Mesenchymal stem cell (in vitro differentiated cells and primary cell): Measurements from ENCODE around the gene TAPT1.
"Not testable (repeated sequence)": the region's sequence is repeated elsewhere in the genome, so short reads cannot be mapped to it uniquely, and the experiment has no call there.

Experiments used
- DNase-seq: peaks from one replicate; pipeline ENCODE4 v3.0.0-alpha.2; 2013
- H2AFZ ChIP-seq: one replicate; pipeline ENCODE4 v1.6.1; 2013; ENCODE audit warnings: low read depth, mild to moderate bottlenecking, control low read depth, inconsistent platforms, low read length, moderate library complexity
- H2AK5ac ChIP-seq: 2 replicates; pipeline ENCODE4 v1.6.1; 2013; ENCODE audit warnings: low read length, moderate library complexity, mild to moderate bottlenecking, inconsistent platforms; ENCODE audit not compliant: severe bottlenecking
- H2BK120ac ChIP-seq: one replicate; pipeline ENCODE4 v1.6.1; 2013; ENCODE audit warnings: low read depth, mild to moderate bottlenecking, inconsistent platforms, low read length, moderate library complexity
- H2BK12ac ChIP-seq, 2 experiments: one replicate each; pipeline ENCODE4 v1.6.1; 2013; ENCODE audit warnings: inconsistent platforms in 2 of 2, low read length in 2 of 2, mild to moderate bottlenecking in 2 of 2, moderate library complexity in 2 of 2, control low read depth in 1 of 2
- H2BK15ac ChIP-seq: one replicate; pipeline ENCODE4 v1.6.1; 2013; ENCODE audit warnings: mild to moderate bottlenecking, low read depth, inconsistent platforms; ENCODE audit not compliant: poor library complexity, severe bottlenecking
- H2BK5ac ChIP-seq: 2 replicates; pipeline ENCODE4 v1.6.1; 2013; ENCODE audit warnings: low read depth, mild to moderate bottlenecking, low read length, control low read depth, inconsistent platforms; ENCODE audit not compliant: poor library complexity, severe bottlenecking
- H3K14ac ChIP-seq, 2 experiments: one replicate each; pipeline ENCODE4 v1.6.1; 2013; ENCODE audit warnings: inconsistent platforms in 2 of 2, low read length in 2 of 2, control low read depth in 1 of 2, mild to moderate bottlenecking in 1 of 2, moderate library complexity in 1 of 2
- H3K18ac ChIP-seq, 2 experiments: one replicate each; pipeline ENCODE4 v1.6.1; 2013; ENCODE audit warnings: inconsistent platforms in 2 of 2, low read length in 2 of 2, control low read depth in 1 of 2, low read depth in 1 of 2, mild to moderate bottlenecking in 1 of 2
- H3K23ac ChIP-seq, 2 experiments: one replicate each; pipeline ENCODE4 v1.6.1; 2013; ENCODE audit warnings: inconsistent platforms in 2 of 2, low read length in 2 of 2, mild to moderate bottlenecking in 2 of 2, moderate library complexity in 2 of 2, control low read depth in 1 of 2
- H3K27ac ChIP-seq: 2 replicates; pipeline ENCODE4 v1.5.1; 2013; ENCODE audit warnings: mild to moderate bottlenecking, moderate library complexity, low read length, control low read depth, inconsistent platforms; ENCODE audit not compliant: poor library complexity, severe bottlenecking
- H3K27me3 ChIP-seq, 2 experiments: 2 replicates each; pipeline versions ENCODE4 v1.6.1 to v1.7.0; 2013; ENCODE audit warnings: low read length in 2 of 2, mild to moderate bottlenecking in 2 of 2, moderate library complexity in 2 of 2, control low read depth in 1 of 2, inconsistent platforms in 1 of 2; ENCODE audit not compliant: control insufficient read depth in 1 of 2, insufficient read depth in 1 of 2
- H3K36me3 ChIP-seq, 2 experiments: 2 replicates each; pipeline versions ENCODE4 v1.6.1 to v1.7.0; 2013; ENCODE audit warnings: low read length in 2 of 2, control low read depth in 1 of 2, inconsistent platforms in 1 of 2, low read depth in 1 of 2, mild to moderate bottlenecking in 1 of 2; ENCODE audit not compliant: insufficient read depth in 2 of 2, control insufficient read depth in 1 of 2
- H3K4ac ChIP-seq, 2 experiments: one replicate each; pipeline ENCODE4 v1.6.1; 2013; ENCODE audit warnings: inconsistent platforms in 2 of 2, low read length in 2 of 2, mild to moderate bottlenecking in 2 of 2, moderate library complexity in 2 of 2, control low read depth in 1 of 2, low read depth in 1 of 2
- H3K4me1 ChIP-seq: 2 replicates; pipeline ENCODE4 v1.6.1; 2013; ENCODE audit warnings: low read depth, low read length, control low read depth; ENCODE audit not compliant: control insufficient read depth, insufficient read depth
- H3K4me2 ChIP-seq: 2 replicates; pipeline ENCODE4 v1.6.1; 2013; ENCODE audit warnings: low read length, mild to moderate bottlenecking, inconsistent platforms; ENCODE audit not compliant: poor library complexity, severe bottlenecking
- H3K4me3 ChIP-seq, 2 experiments: 2 replicates each; pipeline versions ENCODE4 v1.5.1 to v1.7.0; 2013; ENCODE audit warnings: low read length in 2 of 2, mild to moderate bottlenecking in 2 of 2, control low read depth in 1 of 2, low read depth in 1 of 2; ENCODE audit not compliant: insufficient read depth in 1 of 2
- H3K79me1 ChIP-seq: replicated peaks from 2 replicates; pipeline ENCODE4 v1.6.1; 2013; ENCODE audit warnings: mild to moderate bottlenecking, control low read depth, low read length, inconsistent platforms; ENCODE audit not compliant: poor library complexity, severe bottlenecking
- H3K9ac ChIP-seq: 2 replicates; pipeline ENCODE4 v1.7.0; 2013; ENCODE audit warnings: mild to moderate bottlenecking, low read length, moderate library complexity
- H3K9me3 ChIP-seq: 2 replicates; pipeline ENCODE4 v1.7.0; 2013; ENCODE audit warnings: mild to moderate bottlenecking, low read length; ENCODE audit not compliant: control insufficient read depth
- H4K8ac ChIP-seq: one replicate; pipeline ENCODE4 v1.6.1; 2013; ENCODE audit warnings: inconsistent platforms, mild to moderate bottlenecking, low read length, moderate library complexity
- H4K91ac ChIP-seq: one replicate; pipeline ENCODE4 v1.6.1; 2013; ENCODE audit warnings: mild to moderate bottlenecking, low read length, inconsistent platforms
- WGBS: methylation state at CpG from one replicate; pipeline ENCODE4 v1.1.7; 2013; ENCODE audit warnings: mixed read lengths; 5-methylcytosine and 5-hydroxymethylcytosine counted together

TAPT1 gene

GRCh38 chr4:16155528-16156169 lies 70.6 kb downstream of the TAPT1 start:
- no peak overlapping the region for H3K4me3 ChIP-seq
- no peaks in the 10 kb centered on the region for H3K9me3 ChIP-seq
- H3K36me3 ChIP-seq, result peaks cover 4 to 7% of the 10 kb centered on the region in 2 experiments
- H4K8ac ChIP-seq, result no peak overlapping the region
- H3K18ac ChIP-seq, result peak overlapping the region in 1 of 2 experiments; percentile 61
- no peak overlapping the region for H3K23ac ChIP-seq
- H2AFZ ChIP-seq, result no peak overlapping the region
- no peak overlapping the region for H3K4me2 ChIP-seq
- no peak overlapping the region for H2BK12ac ChIP-seq
- H2BK5ac ChIP-seq, result no peak overlapping the region
- 63% methylated on average over 8 of the region's 9 CpGs for WGBS
- H3K27ac ChIP-seq, result no peak overlapping the region
- peak overlapping the region in 1 of 2 experiments; percentile 6 for H3K4ac ChIP-seq
- H3K79me1 ChIP-seq, result no peaks in the 10 kb centered on the region
- H2BK120ac ChIP-seq, result no peak overlapping the region
- no peak overlapping the region for H3K9ac ChIP-seq
- no peak overlapping the region for H3K14ac ChIP-seq
- no peak for DNase-seq
- H4K91ac ChIP-seq, result no peak overlapping the region
- peaks cover 6% of the 10 kb centered on the region for H3K4me1 ChIP-seq
- no peak overlapping the region for H2BK15ac ChIP-seq
- peaks cover 0 to 3% of the 10 kb centered on the region in 2 experiments for H3K27me3 ChIP-seq
- peak overlapping the region; percentile 32 for H2AK5ac ChIP-seq

GRCh38 chr4:16154451-16154850 lies 71.8 kb downstream of the TAPT1 start:
- Histone ChIP-seq H3K27me3 (peaks cover 0 to 3% of the 10 kb centered on the region in 2 experiments), H4K91ac (no peak overlapping the region), H3K79me1 (no peaks in the 10 kb centered on the region), H2AFZ (no peak overlapping the region), H3K9me3 (no peaks in the 10 kb centered on the region), H3K18ac (no peak overlapping the region), H2BK15ac (no peak overlapping the region), H3K9ac (no peak overlapping the region), H3K36me3 (no peaks in the 10 kb centered on the region), H3K4me3 (no peak overlapping the region), H3K27ac (no peak overlapping the region), H2BK5ac (no peak overlapping the region), H2BK12ac (no peak overlapping the region), H2BK120ac (no peak overlapping the region), H4K8ac (no peak overlapping the region), H3K23ac (no peak overlapping the region), H2AK5ac (no peak overlapping the region), H3K4me2 (no peak overlapping the region), H3K4me1 (peaks cover 6% of the 10 kb centered on the region), H3K14ac (no peak overlapping the region), H3K4ac (no peak overlapping the region)
- DNase-seq, result no peak
- 91% methylated on average over 2 of the region's 3 CpGs for WGBS

- no peak overlapping the region for H3K18ac ChIP-seq
- no peak for DNase-seq
- H2BK120ac ChIP-seq, result no peak overlapping the region
- no peak overlapping the region for H3K14ac ChIP-seq
- peaks cover under 1% of the 10 kb centered on the region for H3K4me1 ChIP-seq
- H3K9ac ChIP-seq, result no peak overlapping the region
- H3K4ac ChIP-seq, result no peak overlapping the region
- no peak overlapping the region for H4K8ac ChIP-seq
- H2AK5ac ChIP-seq, result no peak overlapping the region
- no peak overlapping the region for H2BK15ac ChIP-seq
- H4K91ac ChIP-seq, result no peak overlapping the region
- H3K4me2 ChIP-seq, result no peak overlapping the region
- H2BK12ac ChIP-seq, result no peak overlapping the region
- H3K4me3 ChIP-seq, result no peak overlapping the region
- H3K23ac ChIP-seq, result no peak overlapping the region
- WGBS, result 93% methylated on average over 2 of the region's 2 CpGs
- no peak overlapping the region for H2AFZ ChIP-seq
- no peaks in the 10 kb centered on the region for H3K79me1 ChIP-seq
- no peak overlapping the region for H3K27ac ChIP-seq
- H2BK5ac ChIP-seq, result no peak overlapping the region
- H3K27me3 ChIP-seq, result peaks cover 0 to 7% of the 10 kb centered on the region in 2 experiments
- H3K9me3 ChIP-seq, result peaks cover 13% of the 10 kb centered on the region
- no peaks in the 10 kb centered on the region for H3K36me3 ChIP-seq
Measured at GRCh38 chr4:16150716-16151115, 75.6 kb downstream of the TAPT1 start.

- H2BK5ac ChIP-seq, H3K4me1 ChIP-seq, H2BK12ac ChIP-seq, H3K4me2 ChIP-seq, H4K91ac ChIP-seq, H3K36me3 ChIP-seq, H2AFZ ChIP-seq, DNase-seq, H3K27ac ChIP-seq, H3K4ac ChIP-seq, H3K4me3 ChIP-seq, H3K14ac ChIP-seq, H3K9ac ChIP-seq, H2AK5ac ChIP-seq, H2BK120ac ChIP-seq, H2BK15ac ChIP-seq, H4K8ac ChIP-seq, H3K18ac ChIP-seq, H3K23ac ChIP-seq, H3K79me1 ChIP-seq: not testable (repeated sequence)
- H3K27me3 ChIP-seq, result peaks cover 4 to 19% of the 10 kb centered on the region in 2 experiments
- 92% methylated on average over 6 of the region's 9 CpGs for WGBS
- H3K9me3 ChIP-seq, result peaks cover 43% of the 10 kb centered on the region
Measured at GRCh38 chr4:16144913-16145312, 81.4 kb downstream of the TAPT1 start.
